ENCODE results near the gene UGT1A7.

The UGT1A7 gene

DNA sequence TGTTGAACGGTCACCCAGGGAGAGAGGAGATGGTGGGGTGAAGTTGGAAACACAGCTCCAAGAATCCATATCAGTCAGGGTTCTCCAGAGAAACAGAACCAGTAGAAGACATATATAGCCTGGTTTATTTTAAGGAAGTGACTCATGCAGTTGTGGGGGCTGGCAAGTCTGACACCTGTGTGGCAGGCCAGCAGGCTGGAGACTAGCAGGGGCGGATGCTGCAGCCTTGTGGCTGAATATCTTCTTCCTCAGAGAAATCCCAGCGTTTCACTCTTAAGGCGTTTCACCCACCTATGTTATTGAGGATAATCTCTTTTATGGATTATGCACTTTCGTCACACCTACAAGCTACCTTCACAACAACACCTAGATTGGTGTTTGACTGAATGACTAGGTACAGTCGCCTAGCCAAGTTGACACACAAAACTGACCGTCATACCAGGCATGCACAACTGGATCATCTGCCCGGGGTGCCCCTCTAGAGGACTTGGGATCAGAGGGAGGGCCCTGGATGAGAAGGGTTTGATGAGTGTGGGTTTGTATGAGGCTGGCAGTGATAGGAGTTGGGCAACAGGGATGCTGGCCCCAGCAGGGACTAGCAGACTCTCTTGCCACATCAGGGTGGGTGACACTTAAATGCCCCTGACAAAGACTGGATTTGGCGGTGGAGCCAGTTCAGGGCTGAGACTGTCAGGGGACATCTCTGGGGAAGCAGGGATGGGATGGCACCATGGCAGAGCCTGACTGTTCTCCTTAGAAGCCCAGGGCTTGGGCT is 119.8 kb downstream of the UGT1A7 start:
- no peak for DNase-seq

DNA sequence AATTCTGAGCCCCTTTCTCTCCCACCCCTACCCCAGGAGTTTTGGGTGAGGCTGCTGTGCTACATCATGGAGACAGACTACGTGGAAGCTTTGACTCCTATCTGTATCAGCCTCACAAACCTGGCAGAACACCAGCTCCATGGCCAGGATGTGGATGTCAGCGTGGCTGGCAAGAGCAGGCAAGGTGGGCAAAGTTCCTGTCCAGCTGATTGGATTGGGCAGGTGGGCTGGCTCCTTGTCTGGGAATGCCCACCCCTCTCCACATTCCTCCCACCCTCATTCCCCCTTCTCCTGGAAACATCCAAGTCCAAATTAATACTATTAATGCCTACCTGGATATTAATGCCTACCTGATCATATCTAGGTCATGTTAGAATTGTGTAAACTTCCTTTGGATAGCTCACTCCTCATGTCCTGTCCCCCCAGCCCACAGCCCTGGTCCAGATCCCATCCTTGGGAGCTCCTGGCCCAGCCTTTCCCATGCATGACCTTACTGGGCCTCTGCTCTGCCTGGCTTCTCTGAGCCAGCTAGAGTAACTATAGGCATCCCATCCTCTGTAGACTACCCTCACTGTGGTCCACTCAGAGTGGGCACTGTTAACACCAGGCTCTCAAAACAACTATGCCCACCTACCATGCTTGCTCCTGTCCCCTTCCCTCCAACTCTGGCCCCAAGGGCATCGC is 120.6 kb downstream of the UGT1A7 start:
- DNase-seq = no peak

DNA sequence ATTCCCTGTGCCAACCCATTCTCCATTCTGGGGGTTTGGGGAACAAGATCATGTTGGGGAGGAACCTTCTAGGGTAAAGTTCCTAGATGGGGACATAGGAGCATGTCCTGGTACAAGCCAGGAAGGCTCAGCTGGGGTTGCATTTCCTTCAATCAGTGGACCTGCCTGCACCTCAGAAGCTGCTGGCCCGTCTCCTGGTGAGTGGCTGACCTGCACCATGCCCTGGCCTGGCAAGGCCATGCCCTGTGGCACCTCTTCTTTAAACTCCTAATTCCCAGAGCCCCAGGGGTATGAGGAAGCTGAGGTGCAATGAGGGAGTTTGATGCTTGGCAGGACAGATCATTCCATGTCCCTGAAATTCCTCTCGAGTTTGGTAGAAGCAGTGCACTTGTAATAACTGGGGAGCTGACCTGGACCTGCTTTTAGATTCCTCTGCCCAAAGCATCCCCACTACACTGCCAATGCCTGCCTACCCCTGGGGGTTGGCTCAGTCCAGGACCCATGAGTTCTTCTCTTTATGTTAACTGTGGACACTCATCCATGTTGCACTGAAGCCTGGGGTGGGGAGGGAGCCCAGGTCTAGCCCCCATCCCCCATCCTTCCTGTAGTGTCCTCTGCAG is 121.7 kb downstream of the UGT1A7 start:
- DNase-seq = no peak

DNA sequence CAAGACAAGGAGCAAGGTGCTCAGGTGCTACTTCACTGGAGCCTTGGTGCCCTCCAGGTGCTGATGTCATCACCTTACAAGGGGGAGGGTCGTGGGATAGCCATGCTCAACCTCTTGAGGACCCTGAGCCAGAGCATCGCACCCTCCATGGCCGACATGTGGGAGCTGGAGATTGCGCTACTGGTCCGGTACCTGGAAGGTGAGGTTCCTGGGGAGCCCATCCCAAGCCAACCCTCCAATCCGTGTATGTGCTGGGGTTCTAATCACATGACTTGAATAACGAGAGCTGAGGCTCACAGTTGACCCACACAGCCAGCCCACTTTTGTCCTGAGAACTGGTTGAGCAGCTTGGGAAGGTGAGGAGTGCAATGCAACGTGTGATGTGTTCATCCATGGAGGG is 122.3 kb downstream of the UGT1A7 start:
- no peak for DNase-seq

DNA sequence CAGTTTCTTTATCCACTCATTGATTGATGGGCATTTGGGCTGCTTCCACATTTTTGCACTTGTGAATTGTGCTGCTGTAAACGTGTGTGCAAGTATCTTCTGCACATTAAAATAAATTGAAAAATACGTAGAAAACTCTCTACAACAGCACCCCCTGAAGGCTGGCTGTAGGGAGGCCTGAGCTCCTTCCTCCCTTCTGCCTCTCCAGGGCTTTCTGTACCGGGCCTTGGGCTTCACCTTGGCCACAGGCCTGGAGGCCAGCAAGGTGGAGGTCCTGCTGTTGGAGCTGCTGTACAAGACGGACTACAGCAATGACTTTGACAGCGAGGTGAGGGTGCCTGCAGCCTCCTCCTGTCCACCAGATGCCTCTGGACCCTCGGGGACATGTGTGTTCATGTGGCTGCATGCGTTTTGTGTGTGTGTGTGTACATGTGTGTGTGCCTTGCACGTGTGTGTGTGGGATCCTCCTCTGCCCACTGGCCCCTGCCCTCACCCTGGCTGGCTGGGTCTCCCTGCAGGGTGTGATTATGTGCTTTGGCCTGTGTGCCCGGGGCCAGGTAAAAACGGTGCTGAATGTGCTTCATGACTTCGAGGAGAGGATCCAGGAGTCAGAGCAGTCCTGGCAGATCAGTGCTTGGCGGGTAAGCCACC is 125.6 kb downstream of the UGT1A7 start:
- no peak for DNase-seq

DNA sequence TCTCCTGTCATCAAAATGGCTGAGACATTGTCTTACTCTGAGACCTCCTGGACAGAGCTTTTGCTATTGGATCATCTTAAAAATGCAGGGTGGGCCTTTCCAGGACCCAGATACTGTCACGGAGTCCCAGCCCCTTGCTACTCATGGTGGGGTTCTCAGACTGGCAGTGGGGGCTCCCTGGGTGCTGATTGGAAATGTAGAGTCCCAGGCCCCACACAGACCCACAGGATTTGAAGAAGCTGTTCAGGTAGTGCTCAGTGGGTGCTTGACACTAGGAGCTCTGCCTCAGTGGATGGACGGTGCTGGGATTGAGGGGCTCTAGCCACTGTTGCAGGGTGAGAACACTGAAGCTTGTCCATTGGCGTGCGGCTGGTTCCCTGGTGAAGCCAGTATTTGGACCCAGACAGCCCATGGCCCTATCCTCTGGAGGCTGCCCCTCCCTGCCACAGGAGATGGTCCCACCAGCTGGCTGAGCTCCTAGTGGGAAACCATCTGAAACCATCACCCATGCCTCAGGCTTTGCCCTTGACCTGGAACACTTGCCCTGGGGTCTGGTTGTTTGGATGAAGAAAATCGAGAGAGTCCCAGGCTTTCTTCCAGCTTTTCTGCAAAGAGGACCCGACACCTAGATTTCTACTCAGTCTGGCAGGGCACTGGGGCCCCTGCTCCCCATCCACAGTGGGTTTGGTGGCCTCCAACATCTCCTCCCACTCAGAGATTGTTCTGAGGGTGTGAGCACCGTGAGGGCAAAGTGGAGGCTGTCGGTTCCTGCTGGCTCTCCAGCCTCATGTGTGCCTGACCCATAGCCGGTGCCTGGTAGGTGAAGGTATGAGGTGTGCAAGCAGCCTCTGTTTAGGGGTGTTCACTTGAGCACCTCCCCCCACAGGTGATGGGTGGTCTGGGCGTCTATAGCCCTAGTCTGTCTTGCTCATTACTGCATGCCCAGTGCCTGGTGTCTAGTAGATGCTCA is 126.5 kb downstream of the UGT1A7 start:
- DNase-seq = no peak

DNA sequence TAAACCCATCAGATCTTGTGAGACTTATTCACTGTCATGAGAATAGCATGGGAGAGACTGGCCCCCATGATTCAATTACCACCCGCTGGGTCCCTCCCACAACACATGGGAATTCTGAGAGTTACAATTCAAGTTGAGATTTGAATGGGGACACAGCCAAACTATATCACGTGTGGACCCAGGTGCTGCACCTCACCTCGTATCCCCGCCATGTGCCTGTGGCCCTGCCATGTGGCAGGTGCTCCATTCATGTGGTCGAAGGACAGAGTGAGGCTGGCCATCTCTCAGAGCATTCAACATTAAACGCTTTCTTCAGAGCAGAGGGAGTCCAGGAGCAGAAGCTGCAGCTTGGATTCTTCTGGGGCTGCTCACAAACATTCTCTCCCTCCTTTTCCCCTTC is 128.7 kb downstream of the UGT1A7 start:
- no peak for DNase-seq

DNA sequence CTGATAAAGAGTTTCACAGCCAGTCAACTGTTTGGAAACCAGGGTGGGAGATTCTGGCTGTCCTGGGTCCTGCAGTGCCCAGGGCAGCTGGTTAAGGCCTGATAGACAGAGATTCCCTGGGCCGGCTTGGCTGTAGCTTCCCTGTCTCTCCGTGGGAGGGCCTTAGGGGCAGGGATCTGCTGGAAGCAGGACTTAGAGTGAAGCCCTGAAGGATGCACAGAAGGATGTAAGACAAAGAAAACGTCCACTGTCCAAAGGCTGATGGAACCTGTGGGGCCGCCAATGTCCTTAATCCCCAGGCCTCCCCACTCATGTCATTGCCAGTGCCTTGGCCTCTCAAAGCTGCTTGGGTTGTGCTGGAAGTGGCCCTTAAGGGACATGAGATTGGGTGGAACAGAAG is 129.4 kb downstream of the UGT1A7 start:
- no peak for DNase-seq

DNA sequence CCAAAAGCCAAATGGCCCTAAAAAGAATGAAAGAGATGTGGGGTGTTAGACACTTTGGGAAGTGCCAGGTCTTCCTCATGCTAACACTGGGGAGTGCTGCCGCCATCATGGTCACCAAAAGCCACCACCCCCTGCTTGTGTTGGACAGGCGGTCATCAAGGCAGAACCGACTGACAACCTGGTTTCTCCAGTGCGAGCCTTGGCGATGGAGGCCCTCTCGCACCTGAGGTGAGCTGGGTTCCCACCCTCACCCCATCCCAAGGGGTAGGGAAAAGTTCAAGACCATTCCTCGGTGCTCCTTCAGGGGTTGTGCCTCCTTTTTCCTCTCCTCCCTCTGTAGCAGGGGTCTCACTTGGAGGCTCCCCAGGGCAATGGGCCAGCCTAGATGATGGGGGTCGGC is 130.0 kb downstream of the UGT1A7 start:
- no peak for DNase-seq

DNA sequence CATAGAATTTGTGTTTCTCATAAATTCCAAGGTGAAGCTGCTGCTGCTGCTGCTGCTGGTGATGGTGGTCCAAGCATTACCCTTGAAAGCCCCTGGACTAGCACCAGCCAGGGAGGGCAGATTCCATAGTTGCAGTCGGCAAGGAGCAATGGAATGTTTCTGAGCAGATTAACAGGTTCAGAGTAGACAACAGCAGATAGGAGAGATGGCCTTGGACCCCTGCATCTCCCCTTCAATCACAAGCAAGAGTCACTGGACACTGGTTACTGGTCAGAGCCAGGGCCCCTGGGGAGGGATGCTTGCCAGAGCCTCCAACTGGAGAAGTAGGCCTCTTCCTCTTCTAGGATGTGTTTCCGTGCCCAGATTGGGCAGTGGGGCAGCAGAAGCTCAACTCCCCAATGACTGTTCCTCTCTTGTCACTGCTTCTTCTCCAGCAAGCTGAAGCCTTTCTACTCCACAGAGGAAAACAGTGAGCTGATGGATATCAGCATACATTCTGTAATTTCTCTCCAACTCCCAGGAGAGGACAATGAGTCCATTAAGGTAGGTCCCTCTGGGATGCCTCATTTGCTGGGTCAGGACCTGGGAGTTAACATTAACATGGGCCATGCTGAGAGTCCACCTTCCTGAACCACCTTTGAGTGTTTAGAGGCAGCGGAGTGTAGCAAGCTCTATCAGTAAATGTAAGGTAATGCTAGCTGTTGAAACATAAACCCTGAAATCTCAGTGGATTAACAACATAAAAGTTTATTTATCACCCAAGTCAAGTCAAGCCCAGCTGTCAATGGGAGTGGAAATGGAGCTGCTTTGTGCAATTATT is 131.7 kb downstream of the UGT1A7 start:
- no peak for DNase-seq

DNA sequence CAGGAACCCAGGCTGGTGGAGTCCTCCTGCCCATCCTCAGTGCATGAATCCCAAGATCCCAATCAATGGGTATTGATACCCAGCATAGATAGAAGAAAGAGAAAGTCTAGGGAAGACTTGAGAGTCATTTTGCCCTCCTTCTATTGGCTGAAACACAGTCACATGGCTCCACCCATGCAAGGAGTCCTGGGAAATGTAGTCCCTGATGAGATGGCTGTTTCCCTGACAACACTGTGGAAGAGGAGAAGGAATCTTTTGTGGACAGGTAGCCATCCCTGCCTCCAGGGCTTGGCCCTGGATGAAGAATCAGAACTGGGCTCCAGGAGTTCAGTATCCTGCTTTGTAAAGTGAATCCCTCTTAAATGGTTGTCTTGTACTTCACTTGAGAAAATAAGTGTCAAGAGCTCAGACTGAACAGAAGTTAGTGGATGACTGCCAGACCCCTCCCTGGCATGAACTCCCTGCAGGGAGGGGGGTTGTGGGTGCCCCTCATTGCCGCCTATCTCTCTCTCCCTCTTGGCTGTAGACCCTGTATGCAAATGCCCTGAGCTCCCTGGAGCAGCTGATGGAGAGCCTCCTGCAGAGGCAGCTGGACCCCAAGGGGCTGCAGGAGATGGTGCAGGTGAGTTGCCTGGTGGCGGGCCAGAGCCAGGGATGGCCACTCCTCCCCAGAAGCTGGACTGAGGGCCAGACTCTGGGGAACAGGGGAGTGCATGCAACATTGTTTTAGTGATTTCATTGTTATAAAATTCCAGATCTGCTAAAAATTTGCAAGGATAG is 132.5 kb downstream of the UGT1A7 start:
- DNase-seq = no peak

DNA sequence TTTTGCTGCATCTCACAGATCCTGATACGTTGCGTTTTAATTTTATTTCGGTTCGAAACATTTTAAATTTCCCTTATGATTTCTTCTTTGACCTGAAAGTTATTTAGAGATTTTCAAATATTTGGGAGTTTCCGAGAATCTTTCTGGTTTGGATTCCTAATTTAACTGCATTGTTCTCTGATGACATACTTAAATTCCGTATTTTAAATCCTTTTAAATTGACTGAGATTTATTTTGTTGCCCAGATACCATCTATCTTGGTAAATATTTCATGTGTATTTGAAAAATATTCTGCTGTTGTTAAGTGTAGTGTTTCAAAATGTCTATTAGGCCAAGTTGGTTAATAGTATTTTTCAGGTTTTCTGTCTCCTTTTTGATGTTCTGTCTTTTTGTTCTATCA is 134.2 kb downstream of the UGT1A7 start:
- no peak for DNase-seq

DNA sequence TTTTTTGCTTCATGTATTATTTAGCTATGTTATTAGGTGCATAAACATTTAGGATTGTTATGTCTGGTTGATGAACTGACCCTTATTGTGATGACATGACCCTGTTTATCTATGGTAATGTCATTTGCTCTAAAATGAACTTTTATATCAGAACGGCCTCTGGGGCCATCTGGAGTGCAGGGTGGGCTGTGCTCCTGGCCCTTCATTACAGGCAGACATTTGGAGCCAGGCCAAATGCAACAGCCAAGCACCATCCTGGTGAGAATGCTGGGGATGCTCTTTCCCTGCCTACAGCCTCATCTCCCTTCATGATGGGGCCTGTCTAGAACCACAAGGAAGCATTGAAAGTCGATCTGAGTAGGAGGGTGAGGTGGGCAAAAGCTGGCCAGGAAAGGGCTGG is 134.6 kb downstream of the UGT1A7 start:
- DNase-seq = no peak

DNA sequence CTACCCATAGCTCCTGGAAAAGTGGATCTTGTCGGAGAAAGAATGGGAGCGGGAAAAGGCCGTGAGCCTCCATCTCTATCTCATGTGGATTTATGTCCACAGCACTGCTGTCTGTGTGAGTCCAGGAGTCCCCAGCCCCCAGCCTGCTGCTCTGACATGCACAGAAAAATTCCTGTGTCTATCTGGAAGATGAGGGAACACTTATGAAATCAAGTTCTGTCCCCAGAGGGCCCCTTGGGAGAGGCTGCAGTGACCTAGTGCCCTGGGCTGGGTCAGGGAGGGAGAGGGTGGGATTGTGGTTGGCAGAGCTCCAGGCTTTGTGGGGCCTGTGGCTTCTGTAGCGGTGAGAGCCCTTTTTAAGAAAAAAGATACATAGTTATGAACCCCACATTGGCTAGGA is 135.1 kb downstream of the UGT1A7 start:
- no peak for DNase-seq

DNA sequence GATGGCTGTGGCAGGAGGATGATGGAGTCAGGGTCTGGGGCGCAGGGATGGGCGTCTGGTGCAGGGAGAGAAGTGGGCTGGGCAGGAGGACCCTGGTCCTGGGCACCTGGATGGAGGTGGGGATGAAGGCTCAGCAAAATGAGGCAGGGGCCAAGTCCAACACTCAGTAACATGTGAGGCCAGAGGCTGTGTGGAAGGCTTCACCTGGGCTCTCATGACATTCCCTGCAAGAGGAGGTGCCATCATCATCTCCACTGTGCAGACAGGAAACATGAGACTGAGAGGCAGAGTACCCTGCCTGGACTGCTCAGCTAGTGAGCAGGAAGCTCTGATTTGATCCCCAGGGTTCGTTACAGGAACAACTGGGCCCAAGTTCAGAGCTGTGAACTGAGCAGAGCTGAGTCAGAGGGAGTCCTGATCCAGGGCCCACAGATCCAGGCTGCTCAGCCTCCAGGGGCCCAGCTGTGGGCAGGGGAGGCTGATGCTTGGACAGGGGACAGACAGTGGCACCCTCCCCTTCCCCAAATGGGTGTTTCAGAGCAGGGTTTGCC is 135.7 kb downstream of the UGT1A7 start:
- DNase-seq = no peak

DNA sequence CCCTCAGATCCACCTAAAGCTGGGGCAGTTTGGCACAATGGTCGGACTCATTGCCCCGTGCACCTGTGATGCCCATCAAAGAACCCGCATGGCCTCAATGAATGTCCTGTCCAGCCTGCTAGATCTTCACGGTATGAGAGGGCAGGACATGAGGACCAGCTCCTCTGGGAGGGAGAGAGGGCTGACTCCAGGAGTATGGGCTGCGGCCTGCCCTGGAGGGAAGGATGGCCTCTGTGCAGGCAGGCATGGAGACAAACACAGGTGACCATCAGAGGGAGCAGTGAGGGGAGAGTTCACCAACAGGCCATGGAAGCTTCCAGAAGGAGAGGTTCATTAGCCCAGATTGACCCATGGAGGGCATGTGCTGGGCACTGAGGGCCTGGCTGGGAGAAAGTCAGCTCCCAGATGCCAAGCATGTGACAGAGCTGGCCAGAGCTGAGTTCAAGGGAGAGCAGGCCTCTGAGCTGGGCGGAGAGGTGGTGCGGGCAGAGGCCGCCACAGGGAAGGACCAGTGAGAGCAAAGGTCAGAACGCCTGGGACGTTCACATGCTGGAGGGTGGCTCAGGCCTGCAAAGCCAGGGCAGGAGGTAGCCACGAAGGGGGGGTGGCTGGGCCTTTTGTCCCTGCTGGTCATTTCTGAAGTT is 136.4 kb downstream of the UGT1A7 start:
- DNase-seq = no peak

DNA sequence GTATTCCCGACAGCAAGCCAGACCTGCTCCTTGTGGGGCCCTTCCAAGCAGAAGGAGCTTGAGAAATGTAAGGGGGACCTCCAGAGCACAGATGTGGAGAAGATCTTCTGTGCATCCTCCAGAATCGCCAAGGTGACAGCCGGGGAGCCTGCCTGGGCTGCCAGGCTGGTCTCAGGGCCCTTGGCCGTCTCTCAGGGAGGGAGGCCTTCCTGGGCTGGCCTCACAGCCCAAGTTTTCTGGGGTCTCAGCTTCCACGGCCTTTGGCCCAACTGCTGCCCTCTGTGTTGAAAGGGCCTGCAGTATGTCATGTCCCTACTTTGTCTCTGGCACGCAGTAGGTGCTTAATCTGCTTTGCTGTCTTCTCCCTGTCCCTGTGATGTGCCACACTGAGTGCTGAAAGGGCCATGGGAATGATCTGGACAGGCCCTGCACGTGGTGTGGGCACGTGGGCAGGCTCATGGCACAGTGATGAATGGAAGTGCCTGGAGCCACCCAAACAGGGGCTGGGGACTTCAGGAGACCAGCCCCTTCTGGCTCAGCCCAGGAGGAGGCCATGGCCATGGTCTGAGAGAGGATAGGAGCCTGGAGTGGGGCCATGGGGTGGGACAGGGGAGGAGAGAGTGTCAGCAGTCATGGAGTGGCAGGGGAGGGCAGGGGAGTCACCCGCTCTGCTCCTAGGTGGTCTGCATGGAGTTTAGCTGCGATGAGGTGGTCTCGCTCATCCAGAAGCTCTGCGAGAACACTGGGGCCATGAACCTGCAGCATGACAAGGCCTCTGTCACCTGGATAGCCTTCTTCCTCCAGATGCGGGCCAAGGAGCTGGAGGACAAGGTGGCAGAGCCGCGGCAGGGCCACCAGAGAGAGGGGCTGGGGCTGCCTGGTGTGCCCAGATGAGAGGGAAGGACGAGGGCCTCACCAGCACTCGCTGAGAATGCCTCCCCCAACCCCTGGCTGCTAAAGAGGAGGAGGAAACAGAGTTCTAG is 137.2 kb downstream of the UGT1A7 start:
- no peak for DNase-seq
